Prostate gland (tissue), 2 donors: ENCODE data around the gene LRCH3.

ENCODE experiments used
- POLR2AphosphoS5 ChIP-seq: sonication (generic); formaldehyde crosslinking; IDR thresholded peaks from one replicate; pipeline ENCODE4 v1.6.1; 2017; ENCODE audit warnings: antibody characterized with exemption
- TF ChIP-seq, protein P1 (sequence below), 4 experiments: fragments of 200-600 bp in 2 of 4; fragments of 450-650 bp in 2 of 4; sonication (generic) in 2 of 4; IDR thresholded peaks; 1 replicate in 3 of 4; 2 replicates in 1 of 4; pipeline ENCODE4 v1.5.1; 2016 to 2019; ENCODE audit warnings: antibody characterized with exemption in 4 of 4, mild to moderate bottlenecking in 2 of 4, moderate library complexity in 2 of 4

DNA sequence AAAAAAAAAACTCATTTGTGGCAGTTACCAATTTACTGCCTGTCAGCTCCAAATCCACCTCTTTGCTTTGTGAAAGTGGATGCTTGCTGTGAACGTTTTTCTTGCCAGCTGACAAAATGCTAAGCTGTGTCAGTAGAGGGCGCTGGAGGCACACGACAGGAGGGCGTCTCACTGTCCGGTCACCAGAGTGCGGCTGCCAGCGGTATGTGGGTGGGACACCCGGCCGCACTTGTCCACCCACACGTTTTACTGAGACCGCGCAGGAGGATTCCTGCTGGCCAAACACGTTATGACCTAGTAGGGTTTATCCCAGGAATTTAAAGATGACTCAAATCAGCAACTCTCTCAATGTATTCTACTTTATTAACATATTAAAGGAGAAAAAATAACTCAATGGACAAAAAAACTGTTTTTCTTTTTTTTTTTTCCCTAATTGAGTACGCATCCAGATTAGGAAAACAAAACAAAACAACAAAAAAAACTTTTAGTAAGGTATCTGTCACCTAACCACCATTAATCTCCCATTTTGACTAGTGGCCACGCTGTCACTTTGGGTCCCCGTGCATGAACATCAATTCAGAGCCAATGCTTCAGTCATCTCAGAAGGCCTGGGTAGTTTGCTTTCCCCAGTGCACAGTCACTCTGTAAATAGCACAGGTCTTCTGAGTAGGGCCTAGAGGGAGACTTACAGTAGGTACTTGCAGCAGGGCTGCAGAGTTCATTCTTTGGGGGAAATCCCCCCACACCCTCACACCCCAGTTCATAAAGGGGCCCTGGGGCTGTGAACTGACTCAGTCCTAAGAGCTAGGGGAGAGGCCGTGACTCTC lies 115.2 kb downstream of the LRCH3 start:
- TF ChIP-seq, protein P1, sequence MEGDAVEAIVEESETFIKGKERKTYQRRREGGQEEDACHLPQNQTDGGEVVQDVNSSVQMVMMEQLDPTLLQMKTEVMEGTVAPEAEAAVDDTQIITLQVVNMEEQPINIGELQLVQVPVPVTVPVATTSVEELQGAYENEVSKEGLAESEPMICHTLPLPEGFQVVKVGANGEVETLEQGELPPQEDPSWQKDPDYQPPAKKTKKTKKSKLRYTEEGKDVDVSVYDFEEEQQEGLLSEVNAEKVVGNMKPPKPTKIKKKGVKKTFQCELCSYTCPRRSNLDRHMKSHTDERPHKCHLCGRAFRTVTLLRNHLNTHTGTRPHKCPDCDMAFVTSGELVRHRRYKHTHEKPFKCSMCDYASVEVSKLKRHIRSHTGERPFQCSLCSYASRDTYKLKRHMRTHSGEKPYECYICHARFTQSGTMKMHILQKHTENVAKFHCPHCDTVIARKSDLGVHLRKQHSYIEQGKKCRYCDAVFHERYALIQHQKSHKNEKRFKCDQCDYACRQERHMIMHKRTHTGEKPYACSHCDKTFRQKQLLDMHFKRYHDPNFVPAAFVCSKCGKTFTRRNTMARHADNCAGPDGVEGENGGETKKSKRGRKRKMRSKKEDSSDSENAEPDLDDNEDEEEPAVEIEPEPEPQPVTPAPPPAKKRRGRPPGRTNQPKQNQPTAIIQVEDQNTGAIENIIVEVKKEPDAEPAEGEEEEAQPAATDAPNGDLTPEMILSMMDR (IDR thresholded peaks at IDR 0.05): peak; percentile 71 to 88 (median 80)
- TF ChIP-seq POLR2AphosphoS5: peak; percentile 57
